Lower lobe of right lung (tissue), 2 donors: Measurements from ENCODE around the gene LIN37. TPM values are rescaled to one million over a fixed set of nuclear protein-coding genes. Genes with fewer than 3 reads are reported as not detected.
"Not testable (repeated sequence)": the region's sequence is repeated elsewhere in the genome, so short reads cannot be mapped to it uniquely, and the experiment has no call there.

ENCODE experiments used
- ATAC-seq, 2 donors: fragments of 200-7000 bp; cut with Tn5 transposase; one replicate each; pipeline ENCODE4 v1.9.1; 2020 to 2022; ENCODE audit warnings: mild to moderate bottlenecking in 2 of 2, moderate library complexity in 2 of 2
- DNase-seq: peaks from one replicate; pipeline ENCODE4 v3.0.0-alpha.2; 2020
- H3K27ac ChIP-seq: fragments of 200-600 bp; one replicate; pipeline ENCODE4 v1.8.0; 2022
- H3K27me3 ChIP-seq: fragments of 200-600 bp; one replicate; pipeline ENCODE4 v1.8.0; 2022; ENCODE audit warnings: low read depth
- H3K36me3 ChIP-seq: fragments of 200-600 bp; one replicate; pipeline ENCODE4 v1.8.0; 2022; ENCODE audit warnings: mild to moderate bottlenecking
- H3K4me1 ChIP-seq: fragments of 200-600 bp; one replicate; pipeline ENCODE4 v1.8.0; 2022
- H3K4me3 ChIP-seq: fragments of 200-600 bp; one replicate; pipeline ENCODE4 v1.8.0; 2022; ENCODE audit warnings: mild to moderate bottlenecking
- H3K9me3 ChIP-seq: fragments of 200-600 bp; one replicate; pipeline ENCODE4 v1.8.0; 2022
- intact Hi-C: fragments of 100-400 bp; cut with DNase I; formaldehyde crosslinking; loops from one replicate; pipeline ENCODE4 v1.11.0; 2022
- total RNA-seq: library from RNA; stranded (reverse); fragmentation: NEBNext Ultra II Directional; extraction: Animal tissue kit (Norgen Biotek cat#: 25700); gene quantifications from one replicate; pipeline ENCODE4 v1.2.1, GENCODE V29; 2021
- TF ChIP-seq, protein P1 (sequence below): fragments of 200-600 bp; IDR thresholded peaks from one replicate; pipeline ENCODE4 v1.8.0; 2022; ENCODE audit warnings: antibody characterized with exemption, mild to moderate bottlenecking
- donor health status: DM: no; HTN: yes; CAD: no; lungs with severe emphysema.

LIN37 gene
- total RNA-seq, 1 donor from 2014 or later, result 7.2 TPM

- H3K9me3 ChIP-seq, result no peaks in the 10 kb centered on the region
- H3K27ac ChIP-seq, result no peak overlapping the region
- DNase-seq (no peak), ATAC-seq (peak; percentile 7 to 27)
- no peaks in the 10 kb centered on the region for H3K27me3 ChIP-seq
- H3K36me3 ChIP-seq, result peaks cover 41% of the 10 kb centered on the region
- no peak overlapping the region for H3K4me3 ChIP-seq
- TF ChIP-seq, protein P1, sequence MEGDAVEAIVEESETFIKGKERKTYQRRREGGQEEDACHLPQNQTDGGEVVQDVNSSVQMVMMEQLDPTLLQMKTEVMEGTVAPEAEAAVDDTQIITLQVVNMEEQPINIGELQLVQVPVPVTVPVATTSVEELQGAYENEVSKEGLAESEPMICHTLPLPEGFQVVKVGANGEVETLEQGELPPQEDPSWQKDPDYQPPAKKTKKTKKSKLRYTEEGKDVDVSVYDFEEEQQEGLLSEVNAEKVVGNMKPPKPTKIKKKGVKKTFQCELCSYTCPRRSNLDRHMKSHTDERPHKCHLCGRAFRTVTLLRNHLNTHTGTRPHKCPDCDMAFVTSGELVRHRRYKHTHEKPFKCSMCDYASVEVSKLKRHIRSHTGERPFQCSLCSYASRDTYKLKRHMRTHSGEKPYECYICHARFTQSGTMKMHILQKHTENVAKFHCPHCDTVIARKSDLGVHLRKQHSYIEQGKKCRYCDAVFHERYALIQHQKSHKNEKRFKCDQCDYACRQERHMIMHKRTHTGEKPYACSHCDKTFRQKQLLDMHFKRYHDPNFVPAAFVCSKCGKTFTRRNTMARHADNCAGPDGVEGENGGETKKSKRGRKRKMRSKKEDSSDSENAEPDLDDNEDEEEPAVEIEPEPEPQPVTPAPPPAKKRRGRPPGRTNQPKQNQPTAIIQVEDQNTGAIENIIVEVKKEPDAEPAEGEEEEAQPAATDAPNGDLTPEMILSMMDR, result no peak
- H3K4me1 ChIP-seq, result no peaks in the 10 kb centered on the region
- intact Hi-C loops, result no loop called here
Measured at GRCh38 chr19:35767288-35768081, 19.1 kb downstream of the LIN37 start.

DNA sequence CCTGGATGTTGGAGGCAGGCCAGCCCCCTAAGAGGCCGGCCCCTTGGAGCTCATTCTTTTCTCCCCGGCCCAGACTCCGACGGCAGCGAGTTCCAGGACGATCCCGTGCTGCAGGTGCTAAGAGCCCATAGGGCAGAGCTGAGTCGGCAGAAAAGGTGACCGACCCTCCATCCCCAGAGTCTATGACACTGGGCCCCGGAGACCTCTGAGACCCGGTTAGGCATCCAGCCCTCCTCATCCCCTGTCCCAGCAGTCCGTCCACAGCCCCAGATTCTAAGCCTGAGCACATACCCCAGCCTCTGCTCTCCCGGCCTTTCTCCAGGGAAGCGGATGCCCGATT, 19.7 kb downstream of the LIN37 start:
- ATAC-seq (peak; percentile 5 to 9), DNase-seq (no peak)
- Histone ChIP-seq H3K36me3 (peaks cover 39% of the 10 kb centered on the region), H3K9me3 (no peaks in the 10 kb centered on the region), H3K27ac (no peak overlapping the region), H3K27me3 (no peaks in the 10 kb centered on the region), H3K4me3 (no peak overlapping the region), H3K4me1 (no peaks in the 10 kb centered on the region)
- TF ChIP-seq, protein P1, result no peak
- intact Hi-C loops, result no loop called here

DNA sequence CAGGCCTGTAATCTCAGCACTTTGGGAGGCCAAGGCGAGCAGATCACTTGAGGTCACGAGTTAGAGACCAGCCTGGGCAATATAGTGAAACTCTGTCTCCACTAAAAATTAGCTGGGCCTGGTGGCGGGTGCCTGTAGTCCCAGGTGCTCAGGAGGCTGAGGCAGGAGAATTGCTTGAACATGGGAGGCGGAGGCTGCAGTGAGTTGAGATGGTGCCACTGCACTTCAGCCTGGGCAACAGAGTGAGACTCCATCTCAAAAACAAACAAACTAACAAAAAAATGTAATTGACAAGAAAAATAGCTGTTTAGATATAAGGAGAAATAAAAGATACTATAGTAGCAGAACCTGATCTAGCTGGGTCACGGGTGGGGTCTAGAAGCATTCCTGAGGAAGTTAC, 24.0 kb downstream of the LIN37 start:
- H3K4me3 ChIP-seq, H3K27ac ChIP-seq, ATAC-seq, H3K36me3 ChIP-seq, H3K9me3 ChIP-seq, intact Hi-C loops, H3K27me3 ChIP-seq, DNase-seq: not testable (repeated sequence)
- peaks cover 17% of the 10 kb centered on the region for H3K4me1 ChIP-seq

- intact Hi-C loops, result no loop called here
Measured at GRCh38 chr19:35773020-35773806, 24.8 kb downstream of the LIN37 start.

DNA sequence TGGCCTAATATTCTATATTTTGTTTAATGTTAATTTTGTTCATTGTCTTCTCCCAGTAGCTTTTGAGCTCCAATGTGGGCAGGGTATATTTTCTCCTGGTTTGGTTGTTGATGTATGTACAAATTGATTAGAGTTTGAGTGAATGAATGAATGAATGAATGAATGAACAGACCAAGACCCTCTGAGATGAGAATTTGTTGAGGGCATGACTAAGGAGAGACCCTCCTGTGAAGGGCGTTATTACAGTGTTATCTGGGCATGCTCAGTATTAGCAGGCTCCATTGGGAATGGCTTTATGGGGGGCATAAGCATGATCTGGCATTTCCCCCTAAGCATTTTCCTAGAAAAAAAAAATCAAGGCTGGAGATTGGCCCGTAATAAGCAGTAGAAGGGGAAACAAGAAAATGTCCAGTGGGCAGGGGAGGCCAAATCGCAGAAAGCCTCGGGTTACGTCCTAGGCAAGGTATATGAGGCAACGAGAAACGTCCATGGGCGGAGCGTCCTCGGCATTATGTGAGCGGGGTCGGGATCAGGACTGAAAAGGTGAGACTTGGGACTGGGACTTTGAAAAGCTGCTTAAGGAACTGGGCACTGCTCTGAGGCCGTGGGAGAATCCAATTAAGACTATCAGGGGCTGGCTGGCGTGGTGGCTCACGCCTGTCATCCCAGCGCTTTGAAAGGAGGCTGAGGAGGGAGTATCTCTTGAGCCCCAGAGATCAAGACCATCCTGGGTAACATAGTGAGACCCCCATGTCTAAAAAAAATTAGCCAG, 26.1 kb downstream of the LIN37 start:
- H3K4me3 ChIP-seq, result peak overlapping the region; percentile 92
- no peaks in the 10 kb centered on the region for H3K9me3 ChIP-seq
- no peaks in the 10 kb centered on the region for H3K36me3 ChIP-seq

More at GRCh38 chr19:35773020-35773806, 24.8 kb downstream of the LIN37 start:
- Histone ChIP-seq H3K27ac (no peak overlapping the region), H3K4me3 (no peak overlapping the region), H3K9me3 (no peaks in the 10 kb centered on the region), H3K4me1 (peaks cover 17% of the 10 kb centered on the region), H3K36me3 (no peaks in the 10 kb centered on the region), H3K27me3 (no peaks in the 10 kb centered on the region)
- no peak for ATAC-seq
- TF ChIP-seq, protein P1, result no peak
- no peak for DNase-seq

More for the DNA sequence above, 26.1 kb downstream of the LIN37 start:
- intact Hi-C loops, result no loop called here
- peaks cover 17% of the 10 kb centered on the region for H3K4me1 ChIP-seq
- DNase-seq (no peak), ATAC-seq (no peak)
- H3K27me3 ChIP-seq, result no peaks in the 10 kb centered on the region
- TF ChIP-seq, protein P1, result no peak
- H3K27ac ChIP-seq, result no peak overlapping the region
